Activated B cell treated with CpG ODN at 0.5 μM for 24 hours (primary cell): Measurements from ENCODE around the gene DLG4. TPM values are rescaled to one million over a fixed set of nuclear protein-coding genes. Genes with fewer than 3 reads are reported as not detected.
A peak's percentile ranks its signal among the peaks of the same experiment; 100 is the strongest.

ENCODE experiments used
- ATAC-seq: fragments of 200-7000 bp; cut with Tn5 transposase; one replicate; pipeline ENCODE4 v1.10.0; 2021; ENCODE audit warnings: low read depth, mild to moderate bottlenecking, moderate library complexity
- CTCF ChIA-PET: fragments of 350-600 bp; sonication (Branson Sonifier 250); formaldehyde crosslinking; loops from one replicate; lab custom pipeline; 2021; ENCODE audit warnings: antibody characterized with exemption; lab: Charles Lee
- POLR2A ChIA-PET: fragments of 350-600 bp; sonication (Branson Sonifier 250); formaldehyde crosslinking; loops from one replicate; lab custom pipeline; 2021; ENCODE audit warnings: antibody characterized with exemption; lab: Charles Lee
- DNase-seq: peaks from one replicate; pipeline ENCODE4 v3.0.0; 2022
- H3K27ac Mint-ChIP-seq: one replicate; pipeline ENCODE4 v1.8.0; 2020; ENCODE audit warnings: mixed read lengths
- H3K27me3 Mint-ChIP-seq: one replicate; pipeline ENCODE4 v1.8.0; 2021; ENCODE audit warnings: mixed read lengths
- H3K36me3 Mint-ChIP-seq: one replicate; pipeline ENCODE4 v1.8.0; 2021; ENCODE audit warnings: low read depth, mixed read lengths
- H3K4me1 Mint-ChIP-seq: one replicate; pipeline ENCODE4 v1.8.0; 2021; ENCODE audit warnings: mixed read lengths
- H3K4me3 Mint-ChIP-seq: one replicate; pipeline ENCODE4 v1.8.0; 2020; ENCODE audit warnings: mild to moderate bottlenecking, mixed read lengths
- H3K9me3 Mint-ChIP-seq: one replicate; pipeline ENCODE4 v1.8.0; 2020; ENCODE audit warnings: mixed read lengths
- CTCF ChIP-seq: fragments of 200-600 bp; IDR thresholded peaks from one replicate; pipeline ENCODE4 v1.8.0; 2022; ENCODE audit warnings: antibody characterized with exemption, mild to moderate bottlenecking
- intact Hi-C: fragments of 100-400 bp; cut with micrococcal nuclease; formaldehyde crosslinking; loops from one replicate; pipeline ENCODE4 v1.15.1; 2024
- total RNA-seq: library from RNA; stranded (reverse); gene quantifications from 2 replicates; pipeline ENCODE4 v1.2.3, GENCODE V29; 2022

Gene DLG4
- total RNA-seq, 1 donor from 2014 or later, result 3.9 TPM

- CTCF ChIA-PET, result no interaction called here
- no peaks in the 10 kb centered on the region for H3K4me1 Mint-ChIP-seq
- H3K4me3 Mint-ChIP-seq, result no peak overlapping the region
- TF ChIP-seq CTCF, result no peak
- H3K9me3 Mint-ChIP-seq, result no peaks in the 10 kb centered on the region
- H3K36me3 Mint-ChIP-seq, result no peaks in the 10 kb centered on the region
- no peaks in the 10 kb centered on the region for H3K27me3 Mint-ChIP-seq
- intact Hi-C loops, result no loop called here
- POLR2A ChIA-PET, result no interaction called here
- DNase-seq (no peak), ATAC-seq (peak; percentile 34)
- H3K27ac Mint-ChIP-seq, result no peak overlapping the region
Measured at GRCh38 chr17:7191571-7192270, 27.9 kb downstream of the DLG4 start.

GRCh38 chr17:7191069-7191468 lies 28.6 kb downstream of the DLG4 start:
- Mint-ChIP-seq H3K9me3 (no peaks in the 10 kb centered on the region), H3K27me3 (no peaks in the 10 kb centered on the region), H3K27ac (no peak overlapping the region), H3K36me3 (no peaks in the 10 kb centered on the region), H3K4me3 (no peak overlapping the region), H3K4me1 (peaks cover 4% of the 10 kb centered on the region)
- no peak for DNase-seq
- no peak for TF ChIP-seq CTCF
- intact Hi-C loops, result no loop called here
- POLR2A ChIA-PET, result no interaction called here
- no peak for ATAC-seq
- CTCF ChIA-PET, result no interaction called here

- DNase-seq (no peak), ATAC-seq (no peak)
- no peaks in the 10 kb centered on the region for H3K9me3 Mint-ChIP-seq
- POLR2A ChIA-PET, result no interaction called here
- CTCF ChIA-PET, result interaction anchor here (1.2 kb wide), 1 partner anchor 13 kb away, joined by 4 read pairs; no protein-coding TSS in a partner anchor
- H3K4me3 Mint-ChIP-seq, result no peak overlapping the region
- no peaks in the 10 kb centered on the region for H3K27me3 Mint-ChIP-seq
- no peak for TF ChIP-seq CTCF
- intact Hi-C loops, result no loop called here
- H3K27ac Mint-ChIP-seq, result no peak overlapping the region
- H3K36me3 Mint-ChIP-seq, result no peaks in the 10 kb centered on the region
- H3K4me1 Mint-ChIP-seq, result peaks cover 4% of the 10 kb centered on the region
Measured at GRCh38 chr17:7190276-7190917, 29.2 kb downstream of the DLG4 start.

- POLR2A ChIA-PET, result no interaction called here
- DNase-seq (no peak), ATAC-seq (peak; percentile 31)
- CTCF ChIA-PET, result no interaction called here
- intact Hi-C loops, result no loop called here
- peaks cover 4% of the 10 kb centered on the region for H3K4me1 Mint-ChIP-seq
- no peak for TF ChIP-seq CTCF
- no peaks in the 10 kb centered on the region for H3K9me3 Mint-ChIP-seq
- no peak overlapping the region for H3K27ac Mint-ChIP-seq
- no peaks in the 10 kb centered on the region for H3K27me3 Mint-ChIP-seq
- no peaks in the 10 kb centered on the region for H3K36me3 Mint-ChIP-seq
- H3K4me3 Mint-ChIP-seq, result no peak overlapping the region
Measured at GRCh38 chr17:7186241-7186640, 33.4 kb downstream of the DLG4 start.

GRCh38 chr17:7184647-7185046 lies 35.0 kb downstream of the DLG4 start:
- POLR2A ChIA-PET, result no interaction called here

More at GRCh38 chr17:7184647-7185046, 35.0 kb downstream of the DLG4 start:
- TF ChIP-seq CTCF, result no peak
- ATAC-seq, result no peak
- intact Hi-C loops, result no loop called here
- peaks cover 4% of the 10 kb centered on the region for H3K4me1 Mint-ChIP-seq
- no peak overlapping the region for H3K4me3 Mint-ChIP-seq
- no peak overlapping the region for H3K27ac Mint-ChIP-seq
- H3K9me3 Mint-ChIP-seq, result no peaks in the 10 kb centered on the region
- CTCF ChIA-PET, result interaction anchor here (1.3 kb wide), 1 partner anchor 138 kb away, joined by 3 read pairs; no protein-coding TSS in a partner anchor
- no peak for DNase-seq
- H3K27me3 Mint-ChIP-seq, result peaks cover 3% of the 10 kb centered on the region
- no peaks in the 10 kb centered on the region for H3K36me3 Mint-ChIP-seq
